Aorta (tissue), 5 donors: ENCODE data around the gene SCRT2. TPM values are rescaled to one million over a fixed set of nuclear protein-coding genes. Genes with fewer than 3 reads are reported as not detected.

ENCODE experiments used
- ATAC-seq: fragments of 200-7000 bp; cut with Tn5 transposase; one replicate; pipeline ENCODE4 v1.9.1; 2022; ENCODE audit warnings: moderate library complexity; ENCODE audit not compliant: low FRiP score
- DNase-seq, 2 donors: peaks; one replicate each; pipeline ENCODE4 v3.0.0-alpha.2; 2020
- H3K27ac ChIP-seq, 2 donors: one replicate each; pipeline ENCODE4 v1.5.1; 2013; ENCODE audit warnings: low read length in 2 of 2, mild to moderate bottlenecking in 2 of 2, moderate library complexity in 2 of 2, control low read depth in 1 of 2, inconsistent platforms in 1 of 2, low read depth in 1 of 2
- H3K27me3 ChIP-seq, 2 donors: one replicate each; pipeline ENCODE4 v1.6.1; 2013; ENCODE audit warnings: control low read depth in 1 of 2, low read length in 1 of 2, mild to moderate bottlenecking in 1 of 2, moderate library complexity in 1 of 2; ENCODE audit not compliant: insufficient read depth in 2 of 2, control insufficient read depth in 1 of 2
- H3K36me3 ChIP-seq, 2 donors: one replicate each; pipeline ENCODE4 v1.6.1; 2013; ENCODE audit warnings: control low read depth in 1 of 2, low read length in 1 of 2, mild to moderate bottlenecking in 1 of 2; ENCODE audit not compliant: insufficient read depth in 2 of 2, control insufficient read depth in 1 of 2
- H3K4me1 ChIP-seq, 2 donors: one replicate each; pipeline ENCODE4 v1.6.1; 2013; ENCODE audit warnings: low read length in 2 of 2, control low read depth in 1 of 2, mild to moderate bottlenecking in 1 of 2, moderate library complexity in 1 of 2; ENCODE audit not compliant: insufficient read depth in 2 of 2, control insufficient read depth in 1 of 2
- H3K4me3 ChIP-seq, 2 donors: one replicate each; pipeline ENCODE4 v1.5.1; 2013; ENCODE audit warnings: low read length in 2 of 2, control low read depth in 1 of 2, mild to moderate bottlenecking in 1 of 2
- H3K9me3 ChIP-seq: one replicate; pipeline ENCODE4 v1.6.1; 2013; ENCODE audit warnings: mild to moderate bottlenecking, low read length; ENCODE audit not compliant: control insufficient read depth
- WGBS, 2 donors: extraction: QIAGEN DNeasy Blood & Tissue Kit; methylation state at CpG; one replicate each; pipeline ENCODE4 v1.1.7; 2013; 5-methylcytosine and 5-hydroxymethylcytosine counted together
- intact Hi-C, 2 donors: fragments of 100-400 bp; cut with DNase I; formaldehyde crosslinking; loops; one replicate each; pipeline versions ENCODE4 v1.14.2 to v1.15.0; 2022
- polyA plus RNA-seq, 2 donors: library from polyadenylated mRNA; stranded (reverse); fragments of 200-250 nt; gene quantifications; one replicate each; pipeline ENCODE4 v1.2.3, GENCODE V29; 2013
- total RNA-seq, 2 donors: library from RNA; stranded (reverse); fragmentation: NEBNext Ultra II Directional; extraction: Animal tissue kit (Norgen Biotek cat#: 25700); gene quantifications; one replicate each; pipeline ENCODE4 v1.2.1, GENCODE V29; 2021
- donor health status: healthy with polysubstance abuse.
- donor health status: Bipolar disorder and iron deficiency.
- donor health status: DM: no; HTN: no; CAD: no.
- donor health status: DM: no; HTN: no; CAD: no.
- donor health status: DM: yes; HTN: yes; CAD: no.

SCRT2 gene
- total and polyA plus RNA-seq, 4 donors = not detected

GRCh38 chr20:654417-654750 lies 21.2 kb downstream of the SCRT2 start:
- 90 to 92% methylated on average over 3 of the region's 3 CpGs for WGBS, 2 donors
- Histone ChIP-seq H3K27ac (no peak overlapping the region), H3K27me3 (no peaks in the 10 kb centered on the region), H3K9me3 (no peaks in the 10 kb centered on the region), H3K4me3 (no peak overlapping the region), H3K36me3 (no peaks in the 10 kb centered on the region), H3K4me1 (no peaks in the 10 kb centered on the region)
- intact Hi-C loops = loop anchor here (5.0 to 10.0 kb wide), 4 partner anchors 110 to 247 kb away; partner anchors contain the start of genes CSNK2A1 (in 2 of the 2) and RBCK1 (in 1 of the 2)
- ATAC-seq (no peak), DNase-seq (no peak)

GRCh38 chr20:653590-654416 lies 21.8 kb downstream of the SCRT2 start:
- DNase-seq (no peak), ATAC-seq (no peak)
- Histone ChIP-seq H3K4me1 (no peaks in the 10 kb centered on the region), H3K27me3 (no peaks in the 10 kb centered on the region), H3K27ac (no peak overlapping the region), H3K9me3 (no peaks in the 10 kb centered on the region), H3K4me3 (peak overlapping the region; percentile 4 to 7), H3K36me3 (peaks cover 0 to 2% of the 10 kb centered on the region in 2 donors)
- WGBS, 2 donors = 11 to 16% methylated on average over 27 to 31 of the region's 31 CpGs
- intact Hi-C loops = loop anchor here (5.0 to 10.0 kb wide), 4 partner anchors 109 to 247 kb away; partner anchors contain the start of genes CSNK2A1 (in 2 of the 2) and RBCK1 (in 1 of the 2)

GRCh38 chr20:653110-653589 lies 22.5 kb downstream of the SCRT2 start, which contains the start of gene SRXN1:
TSS of gene SRXN1 (minus strand) at chr20:653200. CDS start at chr20:653185, 15 bp downstream.
- Histone ChIP-seq H3K4me1 (no peaks in the 10 kb centered on the region), H3K4me3 (peak within 1 kb of the TSS; percentile 22 to 67), H3K9me3 (no peaks in the 10 kb centered on the region), H3K36me3 (peaks cover 0 to 7% of the 10 kb centered on the region in 2 donors), H3K27me3 (no peaks in the 10 kb centered on the region), H3K27ac (peak within 1 kb of the TSS; percentile 6 to 65)
- WGBS, 2 donors = 0 to 1% methylated on average over 48 to 74 of the region's 74 CpGs
- ATAC-seq (peak; percentile 96), DNase-seq (peak; percentile 94 to 97)
- intact Hi-C loops = loop anchor here (5.0 to 10.0 kb wide), 4 partner anchors 108 to 246 kb away; partner anchors contain the start of genes CSNK2A1 (in 2 of the 2) and RBCK1 (in 1 of the 2)

- Histone ChIP-seq H3K4me3 (peak overlapping the region; percentile 22 to 67), H3K27ac (peak overlapping the region; percentile 6 to 20), H3K9me3 (no peaks in the 10 kb centered on the region), H3K36me3 (peaks cover 3 to 11% of the 10 kb centered on the region in 2 donors), H3K27me3 (no peaks in the 10 kb centered on the region), H3K4me1 (no peaks in the 10 kb centered on the region)
- 0 to 2% methylated on average over 36 of the region's 36 CpGs for WGBS, 2 donors
- DNase-seq = peak in 1 of 2 donors; percentile 70
- no peak for ATAC-seq
- intact Hi-C loops = loop anchor here (5.0 to 10.0 kb wide), 4 partner anchors 108 to 245 kb away; partner anchors contain the start of genes CSNK2A1 (in 2 of the 2) and RBCK1 (in 1 of the 2)
Observed at GRCh38 chr20:652615-653109, 22.9 kb downstream of the SCRT2 start.

- peak overlapping the region in 1 of 2 donors; percentile 20 for H3K27ac ChIP-seq
- peaks cover 8 to 14% of the 10 kb centered on the region in 2 donors for H3K36me3 ChIP-seq
- DNase-seq = no peak
- no peaks in the 10 kb centered on the region for H3K27me3 ChIP-seq
- peak overlapping the region; percentile 22 to 67 for H3K4me3 ChIP-seq
- no peak for ATAC-seq
- H3K4me1 ChIP-seq = no peaks in the 10 kb centered on the region
- 61 to 68% methylated on average over 20 of the region's 20 CpGs for WGBS, 2 donors
- H3K9me3 ChIP-seq = peaks cover 2% of the 10 kb centered on the region
- intact Hi-C loops = loop anchor here (5.0 to 10.0 kb wide), 4 partner anchors 107 to 245 kb away; partner anchors contain the start of genes CSNK2A1 (in 2 of the 2) and RBCK1 (in 1 of the 2)
Observed at GRCh38 chr20:651713-652614, 23.6 kb downstream of the SCRT2 start.

- WGBS, 2 donors = 86 to 87% methylated on average over 5 of the region's 5 CpGs
- Histone ChIP-seq H3K9me3 (peaks cover 2% of the 10 kb centered on the region), H3K27me3 (no peaks in the 10 kb centered on the region), H3K4me3 (no peak overlapping the region), H3K27ac (no peak overlapping the region), H3K36me3 (peaks cover 8 to 14% of the 10 kb centered on the region in 2 donors), H3K4me1 (no peaks in the 10 kb centered on the region)
- ATAC-seq = no peak
- intact Hi-C loops = loop anchor here (5.0 to 10.0 kb wide), 4 partner anchors 106 to 244 kb away; partner anchors contain the start of genes CSNK2A1 (in 2 of the 2) and RBCK1 (in 1 of the 2)
- DNase-seq = no peak
Observed at GRCh38 chr20:650954-651353, 24.6 kb downstream of the SCRT2 start.

GRCh38 chr20:650281-650680 lies 25.3 kb downstream of the SCRT2 start:
- WGBS, 2 donors = 93 to 95% methylated on average over 5 of the region's 5 CpGs
- ATAC-seq (no peak), DNase-seq (peak in 1 of 2 donors; percentile 52)
- Histone ChIP-seq H3K9me3 (peaks cover 2% of the 10 kb centered on the region), H3K36me3 (peaks cover 8 to 14% of the 10 kb centered on the region in 2 donors), H3K27me3 (no peaks in the 10 kb centered on the region), H3K27ac (no peak overlapping the region), H3K4me3 (no peak overlapping the region), H3K4me1 (no peaks in the 10 kb centered on the region)
- intact Hi-C loops = loop anchor here (5.0 to 10.0 kb wide), 4 partner anchors 105 to 243 kb away; partner anchors contain the start of genes CSNK2A1 (in 2 of the 2) and RBCK1 (in 1 of the 2)
